Heart left ventricle (tissue), 13 donors: ENCODE data around the gene DDX47.

Experiments used
- CTCF ChIP-seq, 12 donors: fragments of 200-600 bp; sonication (generic) in 4 of 12; IDR thresholded peaks; one replicate each; pipeline versions ENCODE4 v1.5.0 to v1.8.0; 2018 to 2022; ENCODE audit warnings: antibody characterized with exemption in 12 of 12, mild to moderate bottlenecking in 5 of 12
- POLR2A ChIP-seq, 2 donors: fragments of 450-650 bp; IDR thresholded peaks; one replicate each; pipeline ENCODE4 v1.6.1; 2017; ENCODE audit warnings: antibody characterized with exemption in 2 of 2, mild to moderate bottlenecking in 2 of 2, moderate library complexity in 2 of 2
- donor health status: ischemic (EF 13 %, LVEDD 7.1; RV severe dilation, severe dysfunction).
- donor health status: DM: no; HTN: yes; CAD: no.
- donor health status: DM: no; HTN: no; CAD: no.
- donor health status: ischemic (EF 25% LVEDD 6.9; RV normal size, moderate dysfunction).
- donor health status: ischemic (EF 25% LVEDD 5.7; RV mildly dilated, moderate dysfunction).
- donor health status: ischemic (EF 35%, LVEDD 5.7; RV mildly dilated, moderate dysfunction).
- donor health status: nonischemic (EF 11% LVEDD 7.7; RV severe dilation, severe dysfunction).
- donor health status: DM: yes; HTN: yes; CAD: no.
- donor health status: PGD.
- donor health status: ischemic (EF 29% LVEDD 5.4; RV normal size, mild dysfunction).
- donor health status: nonischemic (EF 23%, LVEDD 6.1; RV moderate dilation, normal function).

DNA sequence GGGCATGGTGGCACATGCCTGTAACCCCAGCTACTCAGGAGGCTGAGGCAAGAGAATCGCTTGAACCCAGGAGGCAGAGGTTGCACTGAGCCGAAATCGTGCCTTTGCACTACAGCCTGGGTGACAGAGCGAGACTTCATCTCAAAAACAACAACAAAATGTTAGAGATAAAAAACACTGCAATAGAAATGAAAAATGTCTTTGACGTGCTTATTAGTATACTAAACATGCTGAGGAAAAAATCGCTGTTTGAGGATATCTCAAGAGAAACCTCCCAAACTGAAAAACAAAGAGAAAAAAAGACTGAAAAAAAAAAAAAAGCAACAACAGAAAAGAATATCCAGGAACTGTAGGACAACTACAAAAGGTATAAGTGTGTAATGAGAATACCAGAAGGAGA is 42.9 kb upstream of the DDX47 start:
- no peak for TF ChIP-seq CTCF (IDR thresholded peaks at IDR 0.05)
- no peak for TF ChIP-seq POLR2A (IDR thresholded peaks at IDR 0.05)
